ENCODE results near the gene FSD1. TPM values are rescaled to one million over a fixed set of nuclear protein-coding genes. Genes with fewer than 3 reads are reported as not detected.

The FSD1 gene
- total RNA-seq, 1 experiment from 2014 or later: not detected

GRCh38 chr19:4358709-4359626 is 54.6 kb downstream of the FSD1 start:
- no peaks in the 10 kb centered on the region for H3K9me2 ChIP-seq (replicated peaks; ENCODE audit: insufficient read depth, low read length)
- no peak overlapping the region for H3K27ac ChIP-seq (ENCODE audit: low read length)
- no peaks in the 10 kb centered on the region for H3K79me2 ChIP-seq (ENCODE audit: low read length)
- H3K4me2 ChIP-seq (ENCODE audit: low read depth, low read length, poor library complexity, severe bottlenecking): no peak overlapping the region
- H3K36me3 ChIP-seq (ENCODE audit: insufficient read depth, low read length): no peaks in the 10 kb centered on the region
- no peaks in the 10 kb centered on the region for H3K4me1 ChIP-seq (ENCODE audit: low read length)
- no peaks in the 10 kb centered on the region for H4K20me1 ChIP-seq (ENCODE audit: insufficient read depth, low read depth, low read length)
- H3K4me3 ChIP-seq (ENCODE audit: low read length): no peak overlapping the region
- H3K27me3 ChIP-seq (ENCODE audit: low read length): no peaks in the 10 kb centered on the region
- no peak overlapping the region for H2AFZ ChIP-seq (ENCODE audit: low read length)
- DNase-seq: no peak
- no peaks in the 10 kb centered on the region for H3K9me3 ChIP-seq (ENCODE audit: low read length)
- H3K9ac ChIP-seq (ENCODE audit: low read length): no peak overlapping the region

- Histone ChIP-seq H4K20me1 (ENCODE audit: insufficient read depth, low read depth, low read length) (no peaks in the 10 kb centered on the region), H3K4me2 (ENCODE audit: low read depth, low read length, poor library complexity, severe bottlenecking) (no peak overlapping the region), H3K9me3 (ENCODE audit: low read length) (no peaks in the 10 kb centered on the region), H3K9me2 (replicated peaks; ENCODE audit: insufficient read depth, low read length) (no peaks in the 10 kb centered on the region), H2AFZ (ENCODE audit: low read length) (no peak overlapping the region), H3K4me3 (ENCODE audit: low read length) (no peak overlapping the region), H3K27ac (ENCODE audit: low read length) (no peak overlapping the region), H3K4me1 (ENCODE audit: low read length) (no peaks in the 10 kb centered on the region), H3K9ac (ENCODE audit: low read length) (no peak overlapping the region), H3K27me3 (ENCODE audit: low read length) (no peaks in the 10 kb centered on the region), H3K36me3 (ENCODE audit: insufficient read depth, low read length) (no peaks in the 10 kb centered on the region), H3K79me2 (ENCODE audit: low read length) (no peaks in the 10 kb centered on the region)
- DNase-seq: no peak
Measured at GRCh38 chr19:4359627-4360000, 55.2 kb downstream of the FSD1 start.

- Histone ChIP-seq H3K79me2 (ENCODE audit: low read length) (no peaks in the 10 kb centered on the region), H3K4me2 (ENCODE audit: low read depth, low read length, poor library complexity, severe bottlenecking) (no peak overlapping the region), H3K9me2 (replicated peaks; ENCODE audit: insufficient read depth, low read length) (no peaks in the 10 kb centered on the region), H3K36me3 (ENCODE audit: insufficient read depth, low read length) (no peaks in the 10 kb centered on the region), H3K27ac (ENCODE audit: low read length) (no peak overlapping the region), H3K9ac (ENCODE audit: low read length) (no peak overlapping the region), H3K27me3 (ENCODE audit: low read length) (no peaks in the 10 kb centered on the region), H3K4me1 (ENCODE audit: low read length) (no peaks in the 10 kb centered on the region), H3K9me3 (ENCODE audit: low read length) (no peaks in the 10 kb centered on the region), H4K20me1 (ENCODE audit: insufficient read depth, low read depth, low read length) (no peaks in the 10 kb centered on the region), H3K4me3 (ENCODE audit: low read length) (no peak overlapping the region), H2AFZ (ENCODE audit: low read length) (no peak overlapping the region)
- no peak for DNase-seq
Measured at GRCh38 chr19:4360081-4360569, 55.7 kb downstream of the FSD1 start.

- DNase-seq: no peak
- H2AFZ ChIP-seq (ENCODE audit: low read length): no peak overlapping the region
- no peaks in the 10 kb centered on the region for H3K27me3 ChIP-seq (ENCODE audit: low read length)
- no peaks in the 10 kb centered on the region for H3K9me3 ChIP-seq (ENCODE audit: low read length)
- no peaks in the 10 kb centered on the region for H3K9me2 ChIP-seq (replicated peaks; ENCODE audit: insufficient read depth, low read length)
- no peak overlapping the region for H3K4me2 ChIP-seq (ENCODE audit: low read depth, low read length, poor library complexity, severe bottlenecking)
- no peaks in the 10 kb centered on the region for H3K36me3 ChIP-seq (ENCODE audit: insufficient read depth, low read length)
- no peaks in the 10 kb centered on the region for H3K4me1 ChIP-seq (ENCODE audit: low read length)
- no peaks in the 10 kb centered on the region for H3K79me2 ChIP-seq (ENCODE audit: low read length)
- H4K20me1 ChIP-seq (ENCODE audit: insufficient read depth, low read depth, low read length): no peaks in the 10 kb centered on the region
- H3K9ac ChIP-seq (ENCODE audit: low read length): no peak overlapping the region
- no peak overlapping the region for H3K4me3 ChIP-seq (ENCODE audit: low read length)
- no peak overlapping the region for H3K27ac ChIP-seq (ENCODE audit: low read length)
Measured at GRCh38 chr19:4360641-4361151, 56.3 kb downstream of the FSD1 start.

GRCh38 chr19:4361152-4362046 is 57.0 kb downstream of the FSD1 start:
- H4K20me1 ChIP-seq (ENCODE audit: insufficient read depth, low read depth, low read length): no peaks in the 10 kb centered on the region

GRCh38 chr19:4362101-4362828 is 57.9 kb downstream of the FSD1 start:
- Histone ChIP-seq H3K79me2 (ENCODE audit: low read length) (no peaks in the 10 kb centered on the region), H3K4me2 (ENCODE audit: low read depth, low read length, poor library complexity, severe bottlenecking) (no peak overlapping the region), H3K4me3 (ENCODE audit: low read length) (no peak overlapping the region), H3K27me3 (ENCODE audit: low read length) (no peaks in the 10 kb centered on the region), H3K4me1 (ENCODE audit: low read length) (no peaks in the 10 kb centered on the region), H3K9me2 (replicated peaks; ENCODE audit: insufficient read depth, low read length) (no peaks in the 10 kb centered on the region), H3K36me3 (ENCODE audit: insufficient read depth, low read length) (no peaks in the 10 kb centered on the region), H3K9me3 (ENCODE audit: low read length) (no peaks in the 10 kb centered on the region), H3K27ac (ENCODE audit: low read length) (no peak overlapping the region), H2AFZ (ENCODE audit: low read length) (no peak overlapping the region), H3K9ac (ENCODE audit: low read length) (no peak overlapping the region), H4K20me1 (ENCODE audit: insufficient read depth, low read depth, low read length) (no peaks in the 10 kb centered on the region)
- no peak for DNase-seq

More at GRCh38 chr19:4361152-4362046, 57.0 kb downstream of the FSD1 start:
- Histone ChIP-seq H3K27ac (ENCODE audit: low read length) (no peak overlapping the region), H3K4me3 (ENCODE audit: low read length) (no peak overlapping the region), H3K27me3 (ENCODE audit: low read length) (no peaks in the 10 kb centered on the region), H2AFZ (ENCODE audit: low read length) (no peak overlapping the region), H3K4me1 (ENCODE audit: low read length) (no peaks in the 10 kb centered on the region), H3K9me2 (replicated peaks; ENCODE audit: insufficient read depth, low read length) (no peaks in the 10 kb centered on the region), H3K4me2 (ENCODE audit: low read depth, low read length, poor library complexity, severe bottlenecking) (no peak overlapping the region), H3K36me3 (ENCODE audit: insufficient read depth, low read length) (no peaks in the 10 kb centered on the region), H3K9me3 (ENCODE audit: low read length) (no peaks in the 10 kb centered on the region), H3K9ac (ENCODE audit: low read length) (no peak overlapping the region), H3K79me2 (ENCODE audit: low read length) (no peaks in the 10 kb centered on the region)
- no peak for DNase-seq

- H3K4me2 ChIP-seq (ENCODE audit: low read depth, low read length, poor library complexity, severe bottlenecking): no peak overlapping the region
- no peaks in the 10 kb centered on the region for H3K9me2 ChIP-seq (replicated peaks; ENCODE audit: insufficient read depth, low read length)
- peak; percentile 70 for DNase-seq
Measured at GRCh38 chr19:4362831-4363545, 58.6 kb downstream of the FSD1 start.

More at GRCh38 chr19:4362831-4363545, 58.6 kb downstream of the FSD1 start:
- Histone ChIP-seq H3K4me1 (ENCODE audit: low read length) (peaks cover 2% of the 10 kb centered on the region), H3K79me2 (ENCODE audit: low read length) (no peaks in the 10 kb centered on the region), H2AFZ (ENCODE audit: low read length) (no peak overlapping the region), H3K27ac (ENCODE audit: low read length) (no peak overlapping the region), H3K36me3 (ENCODE audit: insufficient read depth, low read length) (no peaks in the 10 kb centered on the region), H4K20me1 (ENCODE audit: insufficient read depth, low read depth, low read length) (no peaks in the 10 kb centered on the region), H3K9ac (ENCODE audit: low read length) (no peak overlapping the region), H3K4me3 (ENCODE audit: low read length) (no peak overlapping the region), H3K27me3 (ENCODE audit: low read length) (no peaks in the 10 kb centered on the region), H3K9me3 (ENCODE audit: low read length) (no peaks in the 10 kb centered on the region)

All from Karpas-422 (cell line).